Measurements from ENCODE around the gene ADGRB2.

Gene ADGRB2

DNA sequence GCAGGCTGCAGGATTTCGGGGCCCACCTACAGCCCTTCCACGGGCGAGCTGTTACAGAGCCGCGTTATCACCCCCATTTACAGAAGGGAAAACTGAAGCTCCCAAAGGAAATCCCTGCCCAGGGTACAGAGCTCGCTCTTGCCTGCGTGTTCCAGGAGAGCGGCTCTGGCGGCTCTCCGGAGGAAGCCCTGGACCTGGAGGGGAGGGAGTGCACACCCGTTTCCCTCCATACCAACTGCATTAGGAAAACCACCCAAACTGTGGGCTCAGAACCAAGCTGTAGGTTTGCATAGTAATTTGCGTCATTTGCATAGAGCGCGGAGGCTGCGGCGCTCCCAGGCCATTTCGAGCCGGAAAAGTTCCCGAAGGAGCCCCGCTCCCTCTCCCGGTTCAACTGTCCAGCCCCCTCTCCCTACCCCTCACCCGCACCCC is 24.7 kb upstream of the ADGRB2 start:
- H3K4me3 ChIP-seq (ENCODE audit: insufficient read depth, low read length, poor library complexity, severe bottlenecking): peak overlapping the region; percentile 51
- peaks cover 12% of the 10 kb centered on the region for H3F3A ChIP-seq (ENCODE audit: insufficient read depth)
- no peaks in the 10 kb centered on the region for H3K27me3 ChIP-seq (ENCODE audit: low read length)
- peak overlapping the region; percentile 49 for H3K9ac ChIP-seq (ENCODE audit: low read length)
- H3K27ac ChIP-seq (ENCODE audit: low read depth, low read length): no peak overlapping the region
- H3K9me3 ChIP-seq (ENCODE audit: insufficient read depth, low read length): no peaks in the 10 kb centered on the region
- H3K36me3 ChIP-seq (ENCODE audit: low read length): no peaks in the 10 kb centered on the region
- no peaks in the 10 kb centered on the region for H4K20me1 ChIP-seq (ENCODE audit: low read depth, low read length)
- TF ChIP-seq EZH2phosphoT487 (conservative IDR thresholded peaks at IDR 0.05; ENCODE audit: low read length): no peak
- TF ChIP-seq, protein P1, sequence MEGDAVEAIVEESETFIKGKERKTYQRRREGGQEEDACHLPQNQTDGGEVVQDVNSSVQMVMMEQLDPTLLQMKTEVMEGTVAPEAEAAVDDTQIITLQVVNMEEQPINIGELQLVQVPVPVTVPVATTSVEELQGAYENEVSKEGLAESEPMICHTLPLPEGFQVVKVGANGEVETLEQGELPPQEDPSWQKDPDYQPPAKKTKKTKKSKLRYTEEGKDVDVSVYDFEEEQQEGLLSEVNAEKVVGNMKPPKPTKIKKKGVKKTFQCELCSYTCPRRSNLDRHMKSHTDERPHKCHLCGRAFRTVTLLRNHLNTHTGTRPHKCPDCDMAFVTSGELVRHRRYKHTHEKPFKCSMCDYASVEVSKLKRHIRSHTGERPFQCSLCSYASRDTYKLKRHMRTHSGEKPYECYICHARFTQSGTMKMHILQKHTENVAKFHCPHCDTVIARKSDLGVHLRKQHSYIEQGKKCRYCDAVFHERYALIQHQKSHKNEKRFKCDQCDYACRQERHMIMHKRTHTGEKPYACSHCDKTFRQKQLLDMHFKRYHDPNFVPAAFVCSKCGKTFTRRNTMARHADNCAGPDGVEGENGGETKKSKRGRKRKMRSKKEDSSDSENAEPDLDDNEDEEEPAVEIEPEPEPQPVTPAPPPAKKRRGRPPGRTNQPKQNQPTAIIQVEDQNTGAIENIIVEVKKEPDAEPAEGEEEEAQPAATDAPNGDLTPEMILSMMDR (IDR thresholded peaks at IDR 0.05; ENCODE audit: insufficient read depth, low read length, poor library complexity, severe bottlenecking): no peak
- peak overlapping the region; percentile 65 for H3K4me2 ChIP-seq (ENCODE audit: low read depth, low read length, poor library complexity, severe bottlenecking)
- H3K9me2 ChIP-seq (replicated peaks; ENCODE audit: insufficient read depth, low read length): no peaks in the 10 kb centered on the region
- peak overlapping the region; percentile 61 for H2AFZ ChIP-seq (ENCODE audit: low read depth, low read length, severe bottlenecking)
- H3K79me2 ChIP-seq (ENCODE audit: insufficient read depth, low read length): no peaks in the 10 kb centered on the region

DNA sequence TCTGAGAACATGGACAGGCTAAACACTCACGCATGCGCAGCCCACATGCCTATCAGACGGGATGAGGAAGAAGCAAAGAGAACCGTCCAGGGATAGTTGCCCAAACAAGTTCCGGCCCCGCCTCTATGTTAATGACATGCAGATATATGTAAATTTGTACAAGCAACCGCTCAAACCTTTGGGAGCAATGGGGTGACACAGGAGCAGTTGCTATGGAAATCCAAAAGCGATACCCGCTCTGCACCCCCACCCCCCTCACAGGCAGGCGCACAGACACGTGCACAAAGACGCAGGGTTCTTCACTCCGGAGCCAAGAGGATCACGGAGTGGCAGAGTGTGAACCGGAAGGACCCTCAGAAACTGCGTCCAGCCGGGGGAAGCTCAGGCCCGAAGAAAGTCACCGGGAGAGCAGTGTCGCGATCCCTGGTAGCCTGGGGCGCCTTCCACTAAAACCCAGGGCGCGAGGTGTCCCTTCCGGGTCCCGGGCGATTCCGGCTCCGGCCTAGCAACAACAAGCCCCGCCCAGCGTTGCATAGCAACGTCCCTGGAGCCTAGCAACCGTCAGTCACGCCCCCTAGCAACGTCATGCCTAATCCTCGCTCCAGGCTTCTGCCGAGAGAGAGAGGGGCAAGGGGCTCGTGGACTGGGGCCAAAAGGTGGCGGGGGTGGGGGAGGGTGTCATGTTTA is 24.1 kb upstream of the ADGRB2 start:
- H3K36me3 ChIP-seq (ENCODE audit: low read length): no peaks in the 10 kb centered on the region
- H3K79me2 ChIP-seq (ENCODE audit: insufficient read depth, low read length): no peaks in the 10 kb centered on the region
- H3K9me3 ChIP-seq (ENCODE audit: insufficient read depth, low read length): no peaks in the 10 kb centered on the region
- H3K4me3 ChIP-seq (ENCODE audit: insufficient read depth, low read length, poor library complexity, severe bottlenecking): peak overlapping the region; percentile 51
- peaks cover 12% of the 10 kb centered on the region for H3F3A ChIP-seq (ENCODE audit: insufficient read depth)
- no peak for TF ChIP-seq EZH2phosphoT487 (conservative IDR thresholded peaks at IDR 0.05; ENCODE audit: low read length)
- TF ChIP-seq, protein P1 (IDR thresholded peaks at IDR 0.05; ENCODE audit: insufficient read depth, low read length, poor library complexity, severe bottlenecking): no peak
- peak overlapping the region; percentile 65 for H3K4me2 ChIP-seq (ENCODE audit: low read depth, low read length, poor library complexity, severe bottlenecking)
- H3K27ac ChIP-seq (ENCODE audit: low read depth, low read length): peak overlapping the region; percentile 49
- H3K9me2 ChIP-seq (replicated peaks; ENCODE audit: insufficient read depth, low read length): no peaks in the 10 kb centered on the region
- H4K20me1 ChIP-seq (ENCODE audit: low read depth, low read length): no peaks in the 10 kb centered on the region
- H3K27me3 ChIP-seq (ENCODE audit: low read length): no peaks in the 10 kb centered on the region
- H3K9ac ChIP-seq (ENCODE audit: low read length): peak overlapping the region; percentile 49
- H2AFZ ChIP-seq (ENCODE audit: low read depth, low read length, severe bottlenecking): peak overlapping the region; percentile 61

DNA sequence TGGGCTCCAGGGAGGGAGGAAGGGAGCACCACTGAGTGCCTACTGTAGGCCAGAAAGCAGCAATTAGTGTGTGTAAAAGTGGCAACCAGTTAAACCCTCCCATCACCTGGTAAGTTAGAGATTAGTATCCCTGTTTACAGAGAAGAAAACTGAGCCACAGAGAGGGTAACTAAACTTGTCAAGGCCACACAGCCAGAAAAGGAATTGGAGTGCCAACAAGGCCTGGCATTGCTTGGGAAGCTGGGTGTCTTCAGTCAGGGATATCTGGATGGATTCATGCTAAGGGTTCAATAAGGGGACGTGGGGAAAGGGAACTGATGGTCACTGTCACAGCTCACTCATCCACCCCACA is 23.6 kb upstream of the ADGRB2 start:
- Histone ChIP-seq H2AFZ (ENCODE audit: low read depth, low read length, severe bottlenecking) (no peak overlapping the region), H3K9me2 (replicated peaks; ENCODE audit: insufficient read depth, low read length) (no peaks in the 10 kb centered on the region), H3K9me3 (ENCODE audit: insufficient read depth, low read length) (no peaks in the 10 kb centered on the region), H3K36me3 (ENCODE audit: low read length) (no peaks in the 10 kb centered on the region), H3F3A (ENCODE audit: insufficient read depth) (peaks cover 12% of the 10 kb centered on the region), H4K20me1 (ENCODE audit: low read depth, low read length) (no peaks in the 10 kb centered on the region), H3K27me3 (ENCODE audit: low read length) (no peaks in the 10 kb centered on the region), H3K4me2 (ENCODE audit: low read depth, low read length, poor library complexity, severe bottlenecking) (peak overlapping the region; percentile 65), H3K79me2 (ENCODE audit: insufficient read depth, low read length) (no peaks in the 10 kb centered on the region), H3K4me3 (ENCODE audit: insufficient read depth, low read length, poor library complexity, severe bottlenecking) (no peak overlapping the region), H3K9ac (ENCODE audit: low read length) (peak overlapping the region; percentile 49; the same call in 1 of the 2 replicates), H3K27ac (ENCODE audit: low read depth, low read length) (peak overlapping the region; percentile 32)
- TF ChIP-seq EZH2phosphoT487 (conservative IDR thresholded peaks at IDR 0.05; ENCODE audit: low read length): no peak
- TF ChIP-seq, protein P1 (IDR thresholded peaks at IDR 0.05; ENCODE audit: insufficient read depth, low read length, poor library complexity, severe bottlenecking): no peak
